ENCODE results near the gene NRXN3.

The NRXN3 gene

DNA sequence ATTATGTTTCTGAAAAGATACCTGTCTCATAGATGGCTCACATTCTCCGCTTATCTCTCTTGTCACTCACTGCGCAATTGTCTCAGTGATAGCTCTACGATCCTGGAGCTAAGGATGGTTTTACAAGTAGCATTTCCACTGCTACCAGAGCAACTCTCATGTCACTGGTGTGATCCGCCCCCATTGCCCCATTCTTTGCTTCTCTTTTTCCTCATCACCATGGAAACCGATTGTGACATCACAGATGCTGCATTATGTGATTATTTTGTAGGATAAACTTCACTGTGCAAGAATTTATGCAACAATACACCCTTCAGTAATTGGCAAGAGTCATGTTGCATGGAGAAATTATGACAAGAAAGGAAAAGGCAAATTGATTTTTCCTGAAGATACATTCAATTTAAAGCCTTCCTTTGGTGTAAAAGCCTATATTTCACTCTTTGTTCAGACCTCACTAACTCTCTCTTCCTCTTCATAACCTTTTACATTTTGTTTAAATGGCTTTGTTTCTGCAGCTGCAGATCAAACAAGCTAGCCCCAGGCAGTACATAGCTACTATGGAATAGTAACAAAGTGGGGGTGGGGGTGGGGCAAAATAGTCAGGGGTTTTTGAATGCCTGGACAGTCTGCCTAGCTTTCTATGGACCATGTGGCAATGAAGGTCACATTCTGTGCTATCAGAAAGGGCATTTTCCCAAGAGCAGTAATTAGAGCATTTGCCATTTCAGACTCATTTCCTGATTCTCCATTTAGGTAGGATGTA lies 539.8 kb downstream of the NRXN3 start:
- no peak for DNase-seq (ENCODE audit: low read depth in 3 of 3)

DNA sequence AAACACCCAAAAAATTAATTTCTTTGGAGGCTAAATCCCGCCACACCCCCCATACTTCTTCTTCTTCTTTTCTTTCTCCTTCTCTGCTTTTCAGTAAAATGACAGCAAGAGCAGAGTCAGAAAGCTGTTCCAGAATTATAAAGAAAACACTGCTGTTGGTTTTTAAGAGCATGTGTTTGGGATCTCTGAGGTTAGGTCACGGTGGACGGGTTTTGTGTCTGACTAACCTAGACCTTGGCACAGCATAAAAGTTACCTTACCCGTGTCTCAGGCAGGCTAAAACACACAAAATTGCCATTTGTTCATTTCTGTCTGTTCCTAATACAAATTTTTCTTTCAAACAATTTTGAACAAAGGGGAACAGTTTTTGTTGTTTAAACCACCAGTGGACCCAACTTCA lies 540.8 kb downstream of the NRXN3 start:
- DNase-seq (ENCODE audit: low read depth in 3 of 3), result no peak

DNA sequence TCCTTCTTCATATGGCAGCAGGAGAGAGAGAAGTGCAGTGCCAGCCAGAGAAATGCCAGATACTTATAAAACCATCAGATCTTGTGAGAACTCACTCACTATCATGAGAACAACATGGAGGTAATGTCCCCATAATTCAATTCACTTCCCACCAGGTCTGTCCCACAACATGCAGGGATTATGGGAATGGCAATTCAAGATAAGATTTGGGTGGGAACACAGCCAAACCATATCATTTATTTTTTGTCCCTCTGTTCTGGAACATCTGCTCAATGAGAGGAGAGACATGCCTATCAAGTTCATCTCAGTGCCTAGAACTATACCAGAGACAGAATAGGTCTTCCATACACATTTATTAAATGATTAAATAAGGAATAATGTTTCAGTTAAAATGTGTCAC lies 543.5 kb downstream of the NRXN3 start:
- DNase-seq (ENCODE audit: low read depth in 3 of 3), result no peak

DNA sequence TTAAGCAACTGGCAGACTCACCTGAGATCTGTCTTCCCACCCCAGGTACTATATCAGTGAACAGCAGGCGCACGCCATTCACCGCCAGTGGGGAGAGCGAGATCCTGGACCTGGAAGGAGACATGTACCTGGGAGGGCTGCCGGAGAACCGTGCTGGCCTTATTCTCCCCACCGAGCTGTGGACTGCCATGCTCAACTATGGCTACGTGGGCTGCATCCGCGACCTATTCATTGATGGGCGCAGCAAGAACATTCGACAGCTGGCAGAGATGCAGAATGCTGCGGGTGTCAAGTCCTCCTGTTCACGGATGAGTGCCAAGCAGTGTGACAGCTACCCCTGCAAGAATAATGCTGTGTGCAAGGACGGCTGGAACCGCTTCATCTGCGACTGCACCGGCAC lies 544.5 kb downstream of the NRXN3 start:
- no peak for DNase-seq (ENCODE audit: low read depth in 3 of 3)

DNA sequence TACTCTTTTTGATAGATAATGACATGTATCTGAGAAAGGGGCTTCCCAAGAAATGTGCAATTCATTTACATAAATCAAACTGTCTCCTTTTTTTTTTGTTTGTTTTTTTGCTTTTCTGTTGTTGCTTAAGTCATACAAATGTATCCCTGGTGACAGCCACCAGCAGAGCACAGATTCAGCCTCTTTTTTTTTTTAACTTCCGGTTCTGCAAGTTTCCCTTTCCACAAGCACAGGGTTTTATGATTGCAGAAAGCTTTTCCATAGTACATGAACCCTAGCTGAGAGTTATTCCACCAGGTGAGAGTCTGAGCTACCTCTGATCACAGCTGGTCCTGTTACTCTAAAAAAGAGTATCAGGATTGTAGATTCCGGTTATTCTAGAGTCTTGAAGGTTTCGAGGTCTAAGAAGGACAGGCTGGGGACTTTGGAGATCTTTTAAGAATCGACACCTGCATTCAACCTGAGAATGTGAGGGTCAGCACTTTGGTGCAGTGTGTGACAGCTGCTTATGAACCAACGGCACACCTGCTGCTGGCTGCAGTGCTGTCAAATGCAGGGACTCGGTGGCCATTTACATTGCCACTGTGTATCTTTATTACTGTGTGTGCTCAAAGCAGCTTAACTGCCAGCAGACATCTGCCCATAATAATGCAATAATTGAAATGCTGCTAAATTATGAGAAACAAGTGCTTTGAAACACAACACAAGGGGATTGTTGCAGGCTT lies 551.7 kb downstream of the NRXN3 start:
- DNase-seq (ENCODE audit: low read depth in 3 of 3), result no peak

DNA sequence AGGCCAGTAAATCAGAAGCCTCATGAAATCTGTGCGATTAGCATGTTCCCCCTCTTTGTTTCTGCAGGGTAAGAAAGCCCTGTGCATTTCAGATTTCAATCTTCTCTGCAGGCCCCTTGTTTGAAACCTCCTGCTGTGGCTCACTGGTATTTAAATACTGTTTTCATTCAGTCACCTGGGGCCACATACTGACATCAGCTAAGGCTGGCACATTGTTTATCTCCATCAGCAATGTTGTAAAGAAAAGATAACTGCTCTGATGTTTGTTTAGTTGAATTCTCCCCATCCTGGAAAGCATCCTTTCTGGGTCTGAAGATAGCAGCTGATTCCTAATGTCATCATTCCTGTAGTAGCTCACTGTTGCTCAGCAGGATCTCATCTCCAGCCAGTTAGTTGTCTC lies 554.9 kb downstream of the NRXN3 start:
- DNase-seq (ENCODE audit: low read depth in 3 of 3), result no peak

DNA sequence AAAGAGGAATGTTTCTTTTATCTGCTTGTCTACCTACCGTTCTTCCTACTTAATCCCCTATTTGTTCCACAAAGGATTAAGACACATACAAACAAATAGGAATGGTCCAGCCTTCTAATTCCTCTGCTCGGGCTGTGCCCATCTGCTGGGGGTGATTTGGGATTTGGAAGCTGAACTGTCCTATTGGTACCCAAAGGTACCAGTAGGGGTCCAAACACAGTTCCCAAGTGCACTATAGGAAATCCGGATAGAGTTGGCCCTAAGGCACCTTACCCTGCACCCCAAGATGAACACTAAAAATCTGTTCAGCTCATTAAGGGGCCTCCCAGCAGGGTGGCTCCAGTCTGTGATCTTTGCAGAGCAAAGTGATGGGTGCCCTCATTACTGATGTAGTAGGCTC lies 566.9 kb downstream of the NRXN3 start:
- DNase-seq (ENCODE audit: low read depth in 3 of 3), result no peak

DNA sequence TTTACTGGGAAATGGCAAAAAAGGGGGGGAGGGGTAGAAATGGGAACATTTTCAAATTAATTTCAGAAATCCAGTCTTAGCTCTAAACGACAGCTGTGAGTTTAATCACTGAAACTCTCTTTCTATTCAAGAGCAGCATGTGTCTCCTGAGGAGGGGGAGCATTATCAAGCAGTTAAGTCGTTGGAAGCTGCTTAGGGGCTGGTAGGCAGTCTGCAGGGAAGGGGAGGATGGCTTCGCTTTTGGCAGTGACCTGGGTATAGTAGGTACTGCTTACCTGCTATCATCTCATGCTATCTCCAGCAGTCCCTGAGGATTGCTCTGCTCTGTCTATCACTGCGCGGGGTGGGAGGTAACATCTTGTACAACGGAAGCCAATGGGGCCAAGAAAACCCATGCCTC lies 567.4 kb downstream of the NRXN3 start:
- DNase-seq (ENCODE audit: low read depth in 3 of 3), result no peak

DNA sequence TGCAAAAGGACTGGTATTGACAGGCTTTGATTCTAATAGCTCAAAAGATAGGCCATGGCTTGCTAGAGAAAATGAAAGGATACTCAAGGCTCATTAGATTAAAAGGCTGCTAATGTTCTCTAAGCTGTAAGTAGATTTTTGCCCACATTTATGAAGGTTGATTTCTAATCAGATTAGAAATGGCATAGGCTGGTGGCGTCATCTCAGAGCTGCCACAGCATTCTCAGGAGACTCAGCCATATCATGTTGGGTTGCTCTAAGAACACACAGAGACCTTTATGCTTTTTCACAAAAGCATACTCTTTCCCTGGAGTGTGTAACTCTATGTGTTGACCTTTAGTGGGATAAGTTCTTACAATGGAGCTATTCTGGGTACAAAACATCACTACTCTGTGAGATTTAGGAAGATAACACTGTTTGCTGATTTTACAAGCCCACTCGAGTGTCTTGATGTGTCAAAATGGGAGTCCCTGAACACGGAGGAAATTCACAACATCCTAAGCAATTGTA lies 576.0 kb downstream of the NRXN3 start:
- no peak for DNase-seq (ENCODE audit: low read depth in 3 of 3)

DNA sequence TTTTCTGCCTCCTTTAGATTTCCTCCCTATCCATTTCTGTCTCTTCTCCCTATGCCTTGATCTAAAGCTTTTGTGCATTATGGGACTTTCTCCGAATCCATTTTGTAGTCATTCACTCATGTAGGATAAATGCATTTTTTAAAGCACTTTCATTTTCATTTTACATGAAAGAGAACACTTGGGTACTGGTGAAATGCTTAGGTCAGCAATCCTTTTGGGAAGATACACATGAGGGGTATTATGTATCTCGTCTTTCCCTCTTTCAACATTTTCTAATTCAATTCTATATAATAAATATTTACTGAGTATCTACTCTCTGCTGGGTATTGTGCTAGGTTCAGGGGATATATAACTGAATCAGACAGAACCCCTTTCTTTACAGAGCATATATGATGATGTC lies 577.6 kb downstream of the NRXN3 start:
- DNase-seq (ENCODE audit: low read depth in 3 of 3), result no peak

DNA sequence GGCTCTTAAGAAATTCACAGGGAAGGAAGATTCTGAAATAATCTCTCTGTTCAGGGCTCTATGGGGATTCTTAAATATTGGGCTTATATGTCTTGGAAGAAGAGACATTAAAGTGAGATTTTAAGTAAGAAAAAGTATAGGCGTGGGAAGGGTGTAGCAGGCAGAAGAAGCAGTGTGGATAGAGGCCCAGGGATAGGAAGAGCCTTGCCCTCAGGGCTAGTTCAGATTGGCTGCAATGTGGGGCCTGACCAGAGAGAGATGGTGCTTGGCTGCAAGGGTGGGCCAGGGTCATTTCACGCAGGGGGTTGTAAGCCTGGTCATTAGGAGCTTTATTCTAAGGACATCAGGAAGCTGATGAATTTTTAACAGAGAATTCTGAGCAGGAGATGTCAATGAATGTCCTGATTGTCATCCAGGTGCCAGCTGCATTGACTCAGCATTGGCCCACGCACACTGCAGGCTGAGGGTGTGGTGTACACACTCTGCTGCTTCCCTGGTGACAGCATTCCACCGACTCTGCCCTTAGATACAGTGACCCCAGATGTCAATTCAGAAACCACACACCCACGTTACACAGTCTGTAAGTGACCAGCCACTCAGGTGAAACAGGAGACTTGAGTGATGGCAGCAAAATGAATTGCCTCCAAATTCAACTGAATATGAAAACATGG lies 582.5 kb downstream of the NRXN3 start:
- DNase-seq (ENCODE audit: low read depth in 3 of 3), result no peak

DNA sequence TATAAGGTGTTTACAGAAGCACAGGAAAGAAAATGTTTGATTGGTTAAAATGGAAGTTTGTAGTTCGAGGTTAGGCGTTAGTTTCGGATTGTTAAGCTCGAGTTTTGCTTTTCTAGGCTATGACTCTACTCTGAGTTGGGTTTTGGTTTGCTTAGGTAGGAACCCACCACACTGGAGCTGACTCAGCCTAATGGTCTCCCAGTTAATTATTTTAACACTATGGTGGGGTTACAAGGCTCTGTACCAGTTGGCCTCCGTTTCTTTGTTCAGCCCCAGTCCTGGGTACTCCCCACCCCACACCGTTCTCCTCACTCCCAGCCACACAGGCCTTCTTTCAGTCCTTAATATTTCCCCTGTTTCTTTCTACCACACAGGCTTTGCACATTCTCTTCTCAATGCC lies 583.9 kb downstream of the NRXN3 start:
- no peak for DNase-seq (ENCODE audit: low read depth in 3 of 3)

DNA sequence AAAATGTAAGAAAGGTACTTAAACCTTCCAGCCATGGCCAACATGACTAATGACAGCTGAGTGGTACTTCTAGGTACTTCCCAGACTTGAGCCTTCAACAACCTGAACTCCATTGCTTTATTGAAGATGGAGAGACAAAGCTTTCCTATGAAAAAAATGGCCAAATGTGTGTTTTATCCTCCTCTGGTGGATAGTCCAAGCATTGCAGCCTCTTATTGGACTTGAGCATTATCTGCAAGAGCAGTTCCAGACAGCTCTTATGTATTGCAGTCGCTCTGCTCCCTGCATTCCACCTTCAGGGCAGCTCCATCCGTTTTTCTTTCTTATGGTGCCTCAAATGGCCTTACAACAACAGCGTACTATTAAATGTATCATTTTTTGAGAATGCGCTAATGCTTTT lies 588.2 kb downstream of the NRXN3 start:
- DNase-seq (ENCODE audit: low read depth in 3 of 3), result no peak

DNA sequence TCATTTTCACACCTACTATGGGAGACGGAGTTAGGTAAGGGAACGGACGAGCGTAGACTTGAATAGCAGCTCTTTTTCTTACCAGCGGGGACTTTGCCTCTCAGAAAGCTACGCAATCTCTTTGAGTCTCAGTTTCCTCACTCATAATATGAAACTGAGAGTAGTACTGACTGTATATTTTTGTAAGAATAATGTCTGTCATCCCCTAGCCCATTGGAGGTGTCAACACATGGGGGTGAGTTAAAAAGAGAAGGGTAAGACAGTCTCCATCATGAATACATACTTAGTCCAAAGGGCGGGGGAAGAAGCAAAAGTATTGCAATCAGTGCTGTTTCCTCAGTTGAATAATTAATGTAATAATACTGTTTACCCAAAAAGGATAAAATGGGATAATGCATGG lies 592.2 kb downstream of the NRXN3 start:
- no peak for DNase-seq (ENCODE audit: low read depth in 3 of 3)

DNA sequence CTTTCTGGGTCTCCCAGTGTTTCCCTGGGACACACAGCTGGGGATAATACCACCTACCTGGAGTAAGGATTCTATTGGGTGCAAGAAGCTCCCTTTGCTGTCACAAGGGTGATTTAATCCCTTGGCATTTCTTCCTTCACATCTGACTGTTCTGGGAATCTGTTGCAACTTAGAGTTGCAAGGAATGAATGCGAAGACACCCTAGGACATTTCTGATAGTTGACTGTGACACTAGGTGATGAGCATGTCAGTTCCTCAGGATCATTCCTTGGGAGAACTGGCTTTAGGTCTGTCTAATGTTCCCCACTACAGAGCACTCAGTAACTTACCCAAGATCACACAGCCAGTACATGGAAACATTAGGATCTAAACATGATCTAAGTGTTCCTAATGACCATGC lies 593.6 kb downstream of the NRXN3 start:
- no peak for DNase-seq (ENCODE audit: low read depth in 3 of 3)

DNA sequence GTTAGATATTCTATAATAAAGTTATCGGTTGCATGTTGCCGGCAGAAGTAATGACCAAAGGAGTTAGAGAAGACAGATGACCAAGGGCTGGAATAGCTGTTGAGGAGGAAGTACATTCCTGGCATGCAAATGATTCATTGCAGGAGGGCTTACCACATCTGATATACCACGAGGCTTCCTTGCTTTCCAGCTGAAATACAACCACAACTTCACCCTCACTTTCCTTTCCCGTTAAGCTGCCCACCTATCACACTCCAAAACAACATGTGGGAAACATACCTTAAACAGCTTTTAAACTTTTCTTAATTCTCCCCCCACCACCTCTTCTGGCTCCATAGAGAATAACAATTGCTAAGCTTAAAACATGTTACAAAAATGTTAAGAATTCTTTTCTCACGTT lies 594.1 kb downstream of the NRXN3 start:
- no peak for DNase-seq (ENCODE audit: low read depth in 3 of 3)

DNA sequence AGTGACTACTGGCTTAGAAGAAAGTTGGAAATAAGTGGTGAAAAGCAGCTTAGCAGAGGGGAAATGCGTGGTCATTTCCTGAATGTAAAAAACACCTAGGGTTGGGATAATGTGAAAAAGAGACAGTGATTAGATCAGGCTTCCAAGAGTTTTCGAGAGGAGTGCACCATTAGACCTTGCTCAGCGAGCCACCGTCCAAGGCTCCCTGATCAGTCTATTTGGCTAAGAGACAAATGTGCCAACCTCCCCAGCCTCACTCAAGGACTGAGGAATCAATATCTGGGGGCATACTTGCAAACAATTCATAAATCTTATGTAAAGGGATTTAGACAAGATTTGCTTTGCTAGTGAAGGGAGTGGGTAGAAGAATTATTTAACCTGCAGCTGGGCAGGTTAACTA lies 594.5 kb downstream of the NRXN3 start:
- DNase-seq (ENCODE audit: low read depth in 3 of 3), result no peak

DNA sequence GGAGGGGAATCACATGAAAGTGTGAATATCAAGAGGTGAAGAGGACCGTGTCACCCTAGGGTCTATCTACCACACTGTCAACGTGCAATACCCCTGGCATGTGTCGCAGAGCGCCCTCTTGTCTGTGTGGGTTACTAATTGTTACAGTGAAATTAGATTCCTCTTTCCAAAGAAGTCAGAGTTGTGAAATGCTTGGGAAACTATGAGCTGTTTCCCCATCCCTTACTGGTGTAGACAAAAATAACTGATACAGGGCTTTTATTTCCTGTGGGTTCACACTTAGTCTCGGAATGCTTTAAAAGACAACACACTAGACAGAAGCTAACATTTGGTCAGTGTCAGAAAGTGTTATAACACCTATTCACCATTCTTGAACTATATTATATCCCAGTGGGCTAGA lies 597.3 kb downstream of the NRXN3 start:
- DNase-seq (ENCODE audit: low read depth in 3 of 3), result no peak

DNA sequence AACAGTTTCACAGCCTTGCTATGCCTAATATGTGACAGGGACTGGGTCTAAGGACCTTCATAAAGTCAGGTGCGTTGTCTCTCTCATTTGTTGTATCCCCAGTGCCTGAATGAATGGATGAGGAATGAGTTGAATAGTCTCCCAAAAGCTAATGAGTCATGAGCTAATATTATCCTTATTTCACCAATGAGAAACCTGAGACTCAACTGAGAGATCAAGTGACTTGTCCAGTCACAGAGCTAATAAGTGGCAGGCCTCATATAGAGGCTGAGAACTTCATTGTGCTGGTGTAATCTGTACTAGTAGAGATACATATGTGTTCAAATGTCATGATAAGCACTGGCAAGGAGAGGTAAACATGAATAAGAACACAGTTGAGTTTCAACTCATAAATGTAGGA lies 612.4 kb downstream of the NRXN3 start:
- no peak for DNase-seq (ENCODE audit: low read depth in 3 of 3)

DNA sequence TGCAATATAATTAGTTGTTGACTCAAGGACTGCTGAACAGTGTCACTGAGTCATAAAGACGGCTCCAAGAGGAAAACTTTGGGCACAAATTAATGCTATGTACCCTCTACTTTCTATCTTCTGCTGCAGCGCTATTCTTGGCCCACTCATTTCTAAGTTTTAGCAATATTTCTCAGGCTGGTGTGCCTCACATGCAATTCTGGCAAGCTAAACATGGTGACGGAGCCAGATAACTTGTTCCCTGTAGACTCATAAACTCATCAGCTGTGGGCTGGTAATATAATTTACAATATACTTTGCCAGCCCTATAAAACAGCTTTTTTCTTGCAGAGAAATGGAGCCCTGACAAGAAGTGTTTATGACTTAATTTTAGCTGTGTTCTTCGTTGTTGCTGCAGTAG lies 615.1 kb downstream of the NRXN3 start:
- no peak for DNase-seq (ENCODE audit: low read depth in 3 of 3)

DNA sequence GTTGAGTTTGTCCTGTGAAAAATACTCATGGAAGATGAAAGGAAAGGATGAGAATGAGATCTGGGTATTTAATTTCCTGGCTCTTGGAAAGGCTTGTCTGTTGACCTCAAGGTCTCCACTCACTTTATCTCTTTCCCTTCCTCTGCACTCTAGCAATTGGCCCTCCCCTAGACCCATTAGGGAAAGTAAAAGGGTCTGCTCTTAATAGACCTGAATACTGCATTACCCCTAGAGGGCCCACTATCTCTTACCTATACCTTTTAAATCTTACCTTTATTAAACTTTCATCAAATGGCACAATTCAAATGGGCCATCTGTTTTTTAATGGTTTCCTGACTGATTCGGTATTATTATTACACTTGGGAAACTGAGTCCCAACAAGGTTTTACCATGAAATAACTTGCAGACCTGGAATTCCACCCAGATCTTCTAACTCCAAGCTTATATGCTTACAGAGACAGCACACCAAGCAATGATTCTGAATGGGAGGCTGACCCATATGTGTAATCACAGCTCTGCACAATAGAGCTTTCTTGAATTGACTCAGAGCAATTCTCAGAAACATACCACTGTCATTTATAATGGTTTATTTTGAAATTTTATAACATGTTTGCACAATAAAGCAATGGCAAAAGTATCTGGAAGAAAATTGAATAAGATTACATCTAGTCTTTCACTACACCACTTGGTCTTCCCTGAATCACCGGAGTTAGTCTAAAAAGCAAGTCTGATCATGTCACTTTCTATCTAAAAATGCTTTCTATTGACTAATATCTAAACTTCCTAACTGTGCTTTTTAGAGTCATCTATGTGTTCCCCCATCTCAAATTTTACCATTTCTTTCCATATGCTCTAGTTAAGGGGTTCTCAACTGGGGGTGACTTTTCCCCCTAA lies 618.5 kb downstream of the NRXN3 start:
- no peak for DNase-seq (ENCODE audit: low read depth in 3 of 3)

DNA sequence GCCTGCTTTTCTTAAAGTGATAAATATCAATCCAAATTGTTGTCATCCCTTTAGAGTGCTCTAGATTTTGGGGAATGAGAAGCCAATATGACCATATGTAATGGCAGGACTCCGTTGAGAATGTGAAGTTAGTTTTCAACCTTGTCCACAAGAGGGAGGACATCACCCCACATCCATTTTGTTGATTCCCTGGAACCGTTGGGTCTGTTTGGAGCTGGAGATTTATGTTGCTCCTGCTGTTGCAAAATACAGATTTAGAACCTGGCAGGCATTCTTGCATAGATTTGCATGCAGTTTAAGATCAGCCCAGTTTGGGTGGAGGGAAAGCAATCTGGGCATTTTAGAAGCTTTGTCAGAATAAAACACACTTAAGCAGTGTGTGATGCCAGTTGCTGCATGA lies 620.1 kb downstream of the NRXN3 start:
- no peak for DNase-seq (ENCODE audit: low read depth in 3 of 3)
